ENCODE results near the gene PCDH19. TPM values are rescaled to one million over a fixed set of nuclear protein-coding genes. Genes with fewer than 3 reads are reported as not detected.

PCDH19 gene
- total and polyA plus RNA-seq, 2 of the 13 experiments (the other 11 are each of a cell fraction or from before 2014, with no cell fraction given), result 0.02 to 0.09 TPM

DNA sequence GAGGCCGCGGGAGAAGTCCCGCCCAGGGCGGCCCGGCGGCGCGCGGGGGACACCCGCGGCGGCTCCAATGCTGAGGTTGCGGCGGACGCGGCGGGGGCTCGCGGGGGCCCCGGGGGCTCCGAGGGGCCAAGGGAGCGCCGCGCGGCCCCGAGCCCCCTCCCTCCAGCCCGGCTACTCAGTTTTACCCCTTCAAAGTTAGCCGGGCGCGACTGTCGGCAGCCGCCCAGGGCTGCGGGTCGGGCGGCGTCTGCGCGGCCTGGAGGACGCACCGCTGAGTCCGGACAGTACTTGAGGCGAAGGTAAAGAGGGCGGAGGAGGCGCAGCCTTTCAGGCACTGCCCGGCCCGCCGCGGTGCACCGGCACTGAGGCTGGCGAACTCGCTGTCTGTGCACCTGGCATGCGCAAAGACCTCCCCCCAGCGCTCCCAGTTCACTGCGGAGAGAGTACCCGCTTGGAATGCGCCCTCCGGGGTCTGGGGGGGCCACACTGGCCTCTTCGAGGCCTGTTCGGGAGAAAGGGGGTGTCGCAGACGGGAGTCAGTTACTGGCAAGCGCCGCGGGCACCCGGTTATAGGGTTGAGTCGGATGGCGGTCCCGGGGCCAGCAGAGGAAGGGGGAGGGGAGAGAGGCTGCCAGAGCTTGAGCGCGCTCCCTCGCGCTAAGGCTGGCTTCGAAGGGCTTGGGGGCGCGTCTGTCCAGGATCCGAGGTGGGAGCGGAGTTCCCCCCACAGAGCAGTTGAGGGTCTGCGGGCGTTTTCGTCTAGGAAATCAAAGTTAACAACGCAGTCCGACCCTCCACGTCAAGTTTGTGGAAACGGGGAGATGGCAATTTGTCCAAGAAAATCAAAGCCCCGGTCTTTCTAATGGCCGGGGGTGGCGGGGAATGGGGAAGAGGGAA is 1.1 kb downstream of the PCDH19 start:
- Histone ChIP-seq H3K4me1 (ENCODE audit: insufficient read depth, low read length) (no peaks in the 10 kb centered on the region), H3K9me3 (ENCODE audit: low read length) (no peaks in the 10 kb centered on the region), H3K27me3 (ENCODE audit: control insufficient read depth in 1 of 2, insufficient read depth in 2 of 2, low read length in 2 of 2) (no peaks in the 10 kb centered on the region), H3K4me2 (ENCODE audit: low read depth, low read length) (no peak overlapping the region), H4K20me1 (ENCODE audit: insufficient read depth, low read length) (no peaks in the 10 kb centered on the region), H3K36me3 (replicated peaks in 1 of 2; ENCODE audit: control insufficient read depth in 1 of 2, insufficient read depth in 2 of 2, low read length in 2 of 2) (no peaks in the 10 kb centered on the region), H3K9ac (ENCODE audit: insufficient read depth, low read depth, low read length) (no peak overlapping the region), H3K79me2 (ENCODE audit: insufficient read depth, low read length) (no peaks in the 10 kb centered on the region), H3K4me3 (replicated peaks in 1 of 3; ENCODE audit: insufficient read depth in 1 of 3, low read depth in 2 of 3, low read length in 3 of 3) (no peak overlapping the region), H3K27ac (ENCODE audit: extremely low read length, insufficient read depth, low read length) (no peak overlapping the region), H2AFZ (ENCODE audit: low read length) (no peak overlapping the region)
- TF ChIP-seq HMGA1 (CRISPR knock-in tag; conservative IDR thresholded peaks at IDR 0.05) (no peak), ZNF746 (CRISPR knock-in tag; IDR thresholded peaks at IDR 0.05) (no peak), IKZF1 (IDR thresholded peaks at IDR 0.05) (no peak), NPAS2 (CRISPR knock-in tag; IDR thresholded peaks at IDR 0.05; ENCODE audit: borderline replicate concordance) (no peak), KMT2A (CRISPR knock-in tag; IDR thresholded peaks at IDR 0.05) (no peak), HOXA3 (CRISPR knock-in tag; IDR thresholded peaks at IDR 0.05) (no peak), LCORL (IDR thresholded peaks at IDR 0.05) (no peak), LCORL (CRISPR knock-in tag; IDR thresholded peaks at IDR 0.05) (no peak)
- TF ChIP-seq, protein P1, sequence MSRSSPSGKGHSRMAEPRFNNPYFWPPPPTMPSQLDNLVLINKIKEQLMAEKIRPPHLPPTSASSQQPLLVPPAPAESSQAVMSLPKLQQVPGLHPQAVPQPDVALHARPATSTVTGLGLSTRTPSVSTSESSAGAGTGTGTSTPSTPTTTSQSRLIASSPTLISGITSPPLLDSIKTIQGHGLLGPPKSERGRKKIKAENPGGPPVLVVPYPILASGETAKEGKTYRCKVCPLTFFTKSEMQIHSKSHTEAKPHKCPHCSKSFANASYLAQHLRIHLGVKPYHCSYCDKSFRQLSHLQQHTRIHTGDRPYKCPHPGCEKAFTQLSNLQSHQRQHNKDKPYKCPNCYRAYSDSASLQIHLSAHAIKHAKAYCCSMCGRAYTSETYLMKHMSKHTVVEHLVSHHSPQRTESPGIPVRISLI (CRISPR knock-in tag; IDR thresholded peaks at IDR 0.05; ENCODE audit: borderline replicate concordance), result no peak
- POLR2A ChIA-PET, result no interaction called here
- FAIRE-seq, result no peak
- DNase-seq (ENCODE audit: low spot score), result no peak
- intact Hi-C loops (cut with micrococcal nuclease; ENCODE audit: unreplicated experiment), result no loop called here
- ATAC-seq, result no peak
- CTCF ChIA-PET (ENCODE audit: low intra/inter-chr PET ratio, low total read pairs), result no interaction called here
- no TSS peak for BruUV-seq (replicated peaks)
- in situ Hi-C loops (cut with HindIII; ENCODE audit: extremely low pct_ligation_motif_present, low pct_unique_long_range_greater_than_20kb), result no loop called here
- 64% methylated on average over 13 of the region's 87 CpGs for WGBS (ENCODE audit: low lambda C conversion rate)
